Lung (tissue), 12 donors: ENCODE results near the gene GLB1L. TPM values are rescaled to one million over a fixed set of nuclear protein-coding genes. Genes with fewer than 3 reads are reported as not detected.

Experiments
- ATAC-seq: fragments of 200-7000 bp; cut with Tn5 transposase; one replicate; pipeline ENCODE4 v1.9.1; 2020; ENCODE audit warnings: moderate number of reproducible peaks; ENCODE audit not compliant: insufficient read depth, low FRiP score
- DNase-seq, 3 donors: peaks; one replicate each; pipeline ENCODE4 v3.0.0-alpha.2; 2013 to 2017
- H3K27ac ChIP-seq, 2 donors: one replicate each; pipeline ENCODE4 v1.5.1; 2013; ENCODE audit warnings: mild to moderate bottlenecking in 2 of 2, moderate library complexity in 2 of 2, control low read depth in 1 of 2, inconsistent platforms in 1 of 2, low read depth in 1 of 2, low read length in 1 of 2
- H3K27me3 ChIP-seq, 3 donors: one replicate each; pipeline ENCODE4 v1.5.1; 2013; ENCODE audit warnings: low read length in 2 of 3; ENCODE audit not compliant: control insufficient read depth in 3 of 3, insufficient read depth in 3 of 3
- H3K36me3 ChIP-seq, 4 donors: one replicate each; pipeline ENCODE4 v1.5.1; 2013; ENCODE audit warnings: low read length in 4 of 4, mild to moderate bottlenecking in 1 of 4, moderate library complexity in 1 of 4; ENCODE audit not compliant: control insufficient read depth in 4 of 4, insufficient read depth in 4 of 4
- H3K4me1 ChIP-seq, 5 donors: one replicate each; pipeline ENCODE4 v1.5.1; 2013; ENCODE audit warnings: low read length in 5 of 5, mild to moderate bottlenecking in 2 of 5, moderate library complexity in 1 of 5; ENCODE audit not compliant: control insufficient read depth in 5 of 5, insufficient read depth in 5 of 5
- H3K4me3 ChIP-seq: one replicate; pipeline ENCODE4 v1.5.1; 2013; ENCODE audit warnings: mild to moderate bottlenecking, control low read depth, moderate library complexity
- H3K9ac ChIP-seq, 2 donors: one replicate each; pipeline ENCODE4 v1.5.1; 2013; ENCODE audit warnings: low read length in 2 of 2, control low read depth in 1 of 2; ENCODE audit not compliant: insufficient read depth in 1 of 2
- H3K9me3 ChIP-seq, 4 donors: one replicate each; pipeline ENCODE4 v1.5.1; 2013; ENCODE audit warnings: low read length in 3 of 4, mild to moderate bottlenecking in 1 of 4, moderate library complexity in 1 of 4; ENCODE audit not compliant: control insufficient read depth in 4 of 4, insufficient read depth in 3 of 4
- CTCF ChIP-seq: IDR thresholded peaks from 2 replicates; pipeline ENCODE4 v1.5.1; 2012; ENCODE audit warnings: mild to moderate bottlenecking; ENCODE audit errors: control extremely low read depth, extremely low read depth
- WGBS, 2 donors: extraction: QIAGEN DNeasy Blood & Tissue Kit; methylation state at CpG; one replicate each; pipeline ENCODE4 v1.1.7; 2013; 5-methylcytosine and 5-hydroxymethylcytosine counted together
- polyA plus RNA-seq, 2 donors: library from polyadenylated mRNA; stranded (reverse); fragments of 200-250 nt; gene quantifications; one replicate each; pipeline ENCODE4 v1.2.1, GENCODE V29; 2013
- total RNA-seq, 2 donors: library from RNA; depleted of rRNA in 1 of 2; stranded (reverse); fragments of >200 nt in 1 of 2; gene quantifications; one replicate each; pipeline ENCODE4 v1.2.1, GENCODE V29; 2014 to 2021
- donor health status: control.
- donor health status: control.
- donor health status: Bipolar disorder and iron deficiency.
- donor health status: healthy.
- donor health status: DM: yes; HTN: yes; CAD: no.

GLB1L gene
- total and polyA plus RNA-seq, 4 donors: 7.5 to 18.7 (median 13.6) TPM

DNA sequence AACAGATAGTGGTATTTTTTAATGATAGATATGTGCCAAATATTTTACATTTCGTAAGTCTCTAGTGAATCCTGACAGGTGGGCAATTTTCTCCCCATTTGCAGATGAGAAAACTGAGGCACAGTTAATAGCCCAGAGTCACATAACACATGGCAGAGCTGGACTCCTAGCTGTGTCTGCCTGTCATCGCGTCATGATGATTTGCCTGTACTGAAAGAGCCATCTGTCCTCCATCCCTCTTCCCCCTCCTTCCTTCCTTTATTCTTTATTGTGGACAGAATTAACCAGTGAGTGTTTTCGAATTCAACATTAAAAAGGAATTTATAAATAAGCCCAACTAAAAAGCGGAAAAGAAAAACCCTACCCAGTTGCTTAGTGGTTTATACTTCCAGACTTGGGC, 37.1 kb upstream of the GLB1L start:
- DNase-seq (no peak), ATAC-seq (no peak)
- Histone ChIP-seq H3K27ac (no peak overlapping the region), H3K36me3 (peaks cover 5 to 41% (median 26%) of the 10 kb centered on the region in 4 donors), H3K27me3 (no peaks in the 10 kb centered on the region), H3K9me3 (no peaks in the 10 kb centered on the region), H3K9ac (no peak overlapping the region), H3K4me1 (peaks cover 8 to 20% (median 10%) of the 10 kb centered on the region in 5 donors), H3K4me3 (no peak overlapping the region)
- 91 to 92% methylated on average over 5 of the region's 5 CpGs for WGBS, 2 donors
- TF ChIP-seq CTCF: no peak

DNA sequence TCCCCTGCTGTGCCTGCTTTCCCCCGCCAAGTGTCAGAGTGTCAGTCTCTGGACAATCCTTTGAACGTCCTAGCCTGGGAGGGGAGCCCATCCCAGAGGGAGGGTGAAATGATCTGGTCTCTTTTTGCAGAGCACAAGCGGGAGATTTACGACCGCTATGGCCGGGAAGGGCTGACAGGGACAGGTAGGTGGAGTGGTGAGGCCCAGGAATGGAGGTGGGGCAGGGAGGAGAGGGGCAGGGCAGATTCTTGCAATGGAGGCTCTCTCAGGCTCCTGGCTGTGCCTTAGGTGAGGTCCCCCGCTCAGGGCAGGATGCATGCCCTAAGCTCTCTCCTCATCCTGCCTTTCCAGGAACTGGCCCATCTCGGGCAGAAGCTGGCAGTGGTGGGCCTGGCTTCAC, 36.3 kb upstream of the GLB1L start:
- Histone ChIP-seq H3K27ac (no peak overlapping the region), H3K36me3 (peaks cover 5 to 41% (median 26%) of the 10 kb centered on the region in 4 donors), H3K4me1 (peaks cover 8 to 20% (median 10%) of the 10 kb centered on the region in 5 donors), H3K4me3 (no peak overlapping the region), H3K9me3 (no peaks in the 10 kb centered on the region), H3K9ac (no peak overlapping the region), H3K27me3 (no peaks in the 10 kb centered on the region)
- DNase-seq (no peak), ATAC-seq (no peak)
- 89 to 92% methylated on average over 8 of the region's 8 CpGs for WGBS, 2 donors
- TF ChIP-seq CTCF: no peak

DNA sequence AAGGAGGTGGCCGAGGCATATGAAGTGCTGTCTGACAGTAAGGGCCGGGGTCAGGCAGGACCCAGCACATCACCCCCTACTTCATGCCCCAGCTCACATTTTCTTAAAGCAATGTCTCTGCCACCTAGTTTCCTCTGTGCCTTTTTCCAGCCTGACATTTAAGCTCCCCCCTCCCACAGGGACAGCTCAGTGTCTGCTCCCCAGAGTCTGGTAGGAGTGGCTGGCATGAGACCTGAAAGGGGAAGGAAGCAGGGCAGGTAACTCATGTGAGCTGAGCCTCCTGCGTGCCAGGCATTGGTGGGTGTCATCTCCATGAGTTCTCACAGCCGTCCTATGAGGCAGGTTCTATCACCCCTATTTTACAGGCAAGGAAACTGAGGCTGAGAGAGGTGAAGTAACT, 35.4 kb upstream of the GLB1L start:
- Histone ChIP-seq H3K4me3 (no peak overlapping the region), H3K27ac (no peak overlapping the region), H3K27me3 (no peaks in the 10 kb centered on the region), H3K9me3 (no peaks in the 10 kb centered on the region), H3K36me3 (peaks cover 5 to 36% (median 26%) of the 10 kb centered on the region in 4 donors), H3K9ac (no peak overlapping the region), H3K4me1 (peaks cover 8 to 20% (median 10%) of the 10 kb centered on the region in 5 donors)
- WGBS, 2 donors: 93 to 95% methylated on average over 4 of the region's 4 CpGs
- TF ChIP-seq CTCF: no peak
- no peak for DNase-seq
- ATAC-seq: no peak

DNA sequence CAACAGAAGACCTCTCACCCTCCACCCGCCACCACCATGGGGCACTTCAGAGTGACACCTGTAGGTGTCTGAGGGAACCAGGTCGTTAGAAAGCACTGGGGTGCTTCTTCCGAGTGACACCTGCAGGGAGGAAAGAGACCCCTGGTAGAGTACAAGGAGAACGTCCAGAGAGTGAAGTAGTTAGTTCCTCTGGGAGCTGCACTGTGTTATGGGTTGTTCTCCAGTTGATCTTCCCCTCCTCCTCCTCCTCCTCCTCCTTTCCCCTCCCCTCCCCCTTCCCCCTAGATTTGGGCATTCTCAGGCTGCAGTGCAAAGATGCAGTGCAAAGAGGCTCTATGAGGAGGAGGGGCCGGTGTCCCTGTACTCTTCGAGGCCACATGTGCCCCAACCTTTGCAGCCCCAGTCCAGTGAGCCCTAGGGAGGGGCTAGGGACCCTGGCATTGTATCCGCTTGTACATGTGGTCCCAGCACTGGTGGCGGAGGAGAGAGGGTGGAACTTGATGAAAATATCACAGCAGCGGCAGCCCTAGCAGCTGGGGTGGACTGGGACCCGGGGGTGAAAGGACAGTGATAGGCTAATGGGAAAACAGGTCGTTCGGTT, 34.8 kb upstream of the GLB1L start:
- Histone ChIP-seq H3K9me3 (no peaks in the 10 kb centered on the region), H3K36me3 (peaks cover 1 to 30% (median 23%) of the 10 kb centered on the region in 4 donors), H3K27ac (peak overlapping the region; percentile 86 to 93), H3K4me1 (peaks cover 8 to 20% (median 10%) of the 10 kb centered on the region in 5 donors), H3K9ac (peak overlapping the region; percentile 78 to 94), H3K27me3 (no peaks in the 10 kb centered on the region), H3K4me3 (peak overlapping the region; percentile 78)
- WGBS, 2 donors: 50 to 61% methylated on average over 12 of the region's 12 CpGs
- ATAC-seq (no peak), DNase-seq (no peak)
- no peak for TF ChIP-seq CTCF
